ENCODE measurements around the gene DDIT3.

DDIT3 gene

DNA sequence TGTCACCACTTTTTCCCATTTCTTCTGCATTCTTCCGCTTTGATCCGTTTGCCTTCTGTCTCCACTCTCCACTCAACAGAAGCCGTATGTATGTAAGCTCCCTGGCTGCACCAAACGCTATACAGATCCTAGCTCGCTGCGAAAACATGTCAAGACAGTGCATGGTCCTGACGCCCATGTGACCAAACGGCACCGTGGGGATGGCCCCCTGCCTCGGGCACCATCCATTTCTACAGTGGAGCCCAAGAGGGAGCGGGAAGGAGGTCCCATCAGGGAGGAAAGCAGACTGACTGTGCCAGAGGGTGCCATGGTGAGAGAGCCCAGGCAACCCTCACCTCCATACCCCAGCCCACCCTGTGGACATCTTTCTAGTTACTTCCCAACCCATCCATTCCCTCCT is 52.4 kb downstream of the DDIT3 start:
- no peak for DNase-seq (ENCODE audit: low read depth in 2 of 2)

DNA sequence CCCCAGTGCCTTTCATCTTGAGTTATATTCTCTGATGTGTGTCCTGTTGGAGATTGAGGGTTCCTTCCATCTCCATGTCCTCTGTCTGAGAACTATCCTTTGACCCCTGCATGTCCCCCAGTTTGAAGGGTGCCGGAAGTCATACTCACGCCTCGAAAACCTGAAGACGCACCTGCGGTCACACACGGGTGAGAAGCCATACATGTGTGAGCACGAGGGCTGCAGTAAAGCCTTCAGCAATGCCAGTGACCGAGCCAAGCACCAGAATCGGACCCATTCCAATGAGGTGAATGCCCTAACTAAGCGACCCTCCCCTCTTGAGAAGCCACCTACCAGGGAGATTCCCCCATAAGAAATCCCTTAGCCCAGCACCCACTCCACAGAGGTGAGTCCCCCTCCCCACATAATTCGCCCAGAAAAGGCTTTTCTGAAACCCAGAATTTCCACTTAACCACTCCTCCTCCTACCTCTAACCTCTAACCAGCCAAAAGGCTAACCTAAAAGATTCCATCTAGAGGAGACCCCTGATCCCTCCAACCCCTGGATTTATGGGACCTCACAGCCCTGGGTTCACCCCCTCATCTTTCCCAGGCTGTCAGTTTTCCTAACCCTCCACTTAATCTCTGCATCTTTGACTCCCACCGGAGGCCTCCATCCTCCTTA is 53.0 kb downstream of the DDIT3 start:
- DNase-seq (ENCODE audit: low read depth in 2 of 2): no peak
